Adrenal gland (tissue), 12 donors: Measurements from ENCODE around the gene EXOC4. TPM values are rescaled to one million over a fixed set of nuclear protein-coding genes. Genes with fewer than 3 reads are reported as not detected.

ENCODE experiments used
- DNase-seq, 7 donors: peaks; one replicate each; pipeline ENCODE4 v3.0.0-alpha.2; 2019 to 2020
- H3K27ac ChIP-seq, 5 donors: fragments of 200-600 bp; sonication (generic) in 4 of 5; 1 replicate in 3 of 5; 2 replicates in 2 of 5; pipeline versions ENCODE4 v1.5.1 to v1.8.0; 2016 to 2020; ENCODE audit warnings: mild to moderate bottlenecking in 1 of 5
- H3K27me3 ChIP-seq: fragments of 200-600 bp; 2 replicates; pipeline ENCODE4 v1.8.0; 2021
- H3K36me3 ChIP-seq, 2 donors: fragments of 200-600 bp; replicated peaks in 1 of 2; 1 replicate in 1 of 2; 2 replicates in 1 of 2; pipeline versions ENCODE4 v1.5.1 to v1.8.0; 2018 to 2022
- H3K4me1 ChIP-seq, 2 donors: fragments of 200-600 bp; replicated peaks in 1 of 2; 1 replicate in 1 of 2; 2 replicates in 1 of 2; pipeline versions ENCODE4 v1.5.1 to v1.8.0; 2018 to 2021
- H3K4me3 ChIP-seq, 4 donors: fragments of 200-600 bp; sonication (generic) in 3 of 4; one replicate each; pipeline ENCODE4 v1.5.1; 2016 to 2018
- H3K9me3 ChIP-seq, 3 donors: fragments of 200-600 bp; sonication (generic) in 1 of 3; replicated peaks in 1 of 3; 1 replicate in 2 of 3; 2 replicates in 1 of 3; pipeline versions ENCODE4 v1.5.1 to v1.8.0; 2016 to 2021
- CTCF ChIP-seq, 6 experiments: fragments of 450-650 bp in 4 of 6; fragments of 200-600 bp in 2 of 6; sonication (generic) in 1 of 6; IDR thresholded peaks; 1 replicate in 5 of 6; 2 replicates in 1 of 6; pipeline versions ENCODE4 v1.5.1 to v1.8.0; 2016 to 2021; ENCODE audit warnings: antibody characterized with exemption in 6 of 6, mild to moderate bottlenecking in 2 of 6, moderate library complexity in 1 of 6
- POLR2A ChIP-seq, 2 donors: fragments of 450-650 bp; IDR thresholded peaks; one replicate each; pipeline ENCODE4 v1.6.1; 2017; ENCODE audit warnings: antibody characterized with exemption in 2 of 2, mild to moderate bottlenecking in 2 of 2, moderate library complexity in 1 of 2
- WGBS, 4 donors: extraction: QIAGEN DNeasy Blood & Tissue Kit in 2 of 4; methylation state at CpG; one replicate each; pipeline versions ENCODE4 v1.1.5 to v1.1.7; 2013 to 2017; 5-methylcytosine and 5-hydroxymethylcytosine counted together
- intact Hi-C, 2 donors: fragments of 100-400 bp; cut with DNase I; formaldehyde crosslinking; loops; one replicate each; pipeline versions ENCODE4 v1.14.1 to v1.15.0; 2022 to 2023
- polyA plus RNA-seq, 3 donors: library from polyadenylated mRNA; stranded (reverse); fragments of 200-250 nt in 2 of 3; fragments of 350-450 nt in 1 of 3; fragmentation: Illumina TruSeq in 1 of 3; extraction: RNeasy Lipid Tissue Mini Kit (QIAGEN cat#74804) in 1 of 3; gene quantifications; one replicate each; pipeline ENCODE4 v1.2.3, GENCODE V29; 2013 to 2014
- total RNA-seq, 9 donors: library from RNA; depleted of rRNA in 4 of 9; stranded (reverse); fragments of >200 nt in 4 of 9; fragments of 120-200 nt in 1 of 9; fragmentation: NEBNext Ultra II Directional in 1 of 9; extraction: Animal tissue kit (Norgen Biotek cat#: 25700) in 1 of 9; gene quantifications; one replicate each; pipeline versions ENCODE4 v1.1.0 to v1.2.4, GENCODE V29; 2013 to 2023
- donor health status: healthy with polysubstance abuse.
- donor health status: Bipolar disorder and iron deficiency.
- donor health status: DM: yes; HTN: yes; CAD: no.
- donor health status: DM: no; HTN: no; CAD: no.
- donor health status: DM: no; HTN: no; CAD: no.
- donor health status: DM: yes; HTN: yes; CAD: no.

The EXOC4 gene
- total and polyA plus RNA-seq, 12 donors = 12.5 to 93.8 (median 67.4) TPM

- Histone ChIP-seq H3K27ac (no peak overlapping the region), H3K36me3 (no peaks in the 10 kb centered on the region), H3K4me1 (no peaks in the 10 kb centered on the region), H3K27me3 (no peaks in the 10 kb centered on the region), H3K4me3 (no peak overlapping the region), H3K9me3 (no peaks in the 10 kb centered on the region)
- DNase-seq = no peak
- WGBS, 4 donors = 92 to 100% (median 95%) methylated on average over 2 of the region's 2 CpGs
- TF ChIP-seq CTCF (IDR thresholded peaks at IDR 0.05) = no peak
- TF ChIP-seq POLR2A (IDR thresholded peaks at IDR 0.05) = no peak
- intact Hi-C loops = no loop called here
Observed at GRCh38 chr7:133783276-133783675, 530.4 kb downstream of the EXOC4 start.

DNA sequence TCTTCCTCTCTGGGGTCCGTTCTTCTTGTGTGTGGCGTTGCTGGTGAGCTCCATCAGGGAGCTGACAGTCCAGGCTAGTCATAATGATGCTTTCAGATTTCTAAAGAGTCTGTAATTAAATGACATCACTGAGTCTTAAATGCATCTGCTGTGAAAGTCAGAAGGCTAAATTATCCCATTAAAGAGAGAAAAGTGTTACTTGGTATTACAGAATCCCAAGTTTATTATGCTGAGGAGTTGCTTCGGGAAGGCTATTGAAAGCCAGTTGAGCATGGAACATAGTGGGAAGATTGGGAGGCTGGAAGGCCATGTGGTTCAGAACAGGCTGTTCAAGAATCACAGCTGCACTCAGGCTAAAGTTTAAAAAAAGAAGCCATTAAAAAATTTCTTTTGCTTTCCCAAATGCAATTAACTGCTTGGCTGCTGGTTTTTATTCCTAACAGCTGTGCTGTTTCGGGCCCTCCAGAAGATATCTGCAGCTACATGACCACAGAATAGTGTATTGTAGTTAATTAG lies 531.7 kb downstream of the EXOC4 start:
- 86 to 90% (median 87%) methylated on average over 4 of the region's 4 CpGs for WGBS, 4 donors
- Histone ChIP-seq H3K36me3 (no peaks in the 10 kb centered on the region), H3K4me1 (no peaks in the 10 kb centered on the region), H3K4me3 (no peak overlapping the region), H3K27me3 (no peaks in the 10 kb centered on the region), H3K27ac (no peak overlapping the region), H3K9me3 (no peaks in the 10 kb centered on the region)
- DNase-seq = no peak
- intact Hi-C loops = no loop called here
- TF ChIP-seq POLR2A (IDR thresholded peaks at IDR 0.05) = no peak

GRCh38 chr7:133786401-133786937 lies 533.6 kb downstream of the EXOC4 start:
- no peak for DNase-seq
- intact Hi-C loops = no loop called here
- 57 to 59% (median 58%) methylated on average over 3 of the region's 3 CpGs for WGBS, 4 donors

DNA sequence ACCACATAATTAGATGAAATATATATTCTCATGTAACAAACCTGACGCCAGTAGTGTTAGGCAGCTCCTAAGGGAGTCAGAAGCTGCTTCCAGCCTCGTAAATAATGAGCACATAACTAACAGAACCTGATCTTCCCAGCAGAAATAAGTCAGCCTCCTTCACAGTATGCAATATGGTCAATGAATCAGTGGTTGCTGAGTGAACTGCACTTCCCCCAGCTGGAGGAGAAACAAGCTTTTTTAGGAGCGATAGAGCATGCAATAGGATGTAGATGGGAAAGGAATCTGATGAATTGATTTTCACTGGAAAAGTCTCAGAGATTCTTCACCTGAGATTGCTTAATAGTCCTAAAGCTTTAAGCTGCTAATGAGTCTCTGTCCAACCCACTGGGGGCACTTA lies 537.1 kb downstream of the EXOC4 start:
- Histone ChIP-seq H3K36me3 (no peaks in the 10 kb centered on the region), H3K27me3 (no peaks in the 10 kb centered on the region), H3K4me3 (no peak overlapping the region), H3K27ac (no peak overlapping the region), H3K4me1 (no peaks in the 10 kb centered on the region), H3K9me3 (no peaks in the 10 kb centered on the region)
- DNase-seq = no peak
- WGBS, 4 donors = 79 to 94% (median 87%) methylated on average over 3 of the region's 3 CpGs
- intact Hi-C loops = no loop called here
- TF ChIP-seq POLR2A (IDR thresholded peaks at IDR 0.05) (no peak), CTCF (IDR thresholded peaks at IDR 0.05) (no peak)

More at GRCh38 chr7:133786401-133786937, 533.6 kb downstream of the EXOC4 start:
- Histone ChIP-seq H3K4me1 (no peaks in the 10 kb centered on the region), H3K27me3 (no peaks in the 10 kb centered on the region), H3K27ac (no peak overlapping the region), H3K36me3 (no peaks in the 10 kb centered on the region), H3K4me3 (no peak overlapping the region), H3K9me3 (no peaks in the 10 kb centered on the region)
- no peak for TF ChIP-seq CTCF (IDR thresholded peaks at IDR 0.05)
- TF ChIP-seq POLR2A (IDR thresholded peaks at IDR 0.05) = no peak

DNA sequence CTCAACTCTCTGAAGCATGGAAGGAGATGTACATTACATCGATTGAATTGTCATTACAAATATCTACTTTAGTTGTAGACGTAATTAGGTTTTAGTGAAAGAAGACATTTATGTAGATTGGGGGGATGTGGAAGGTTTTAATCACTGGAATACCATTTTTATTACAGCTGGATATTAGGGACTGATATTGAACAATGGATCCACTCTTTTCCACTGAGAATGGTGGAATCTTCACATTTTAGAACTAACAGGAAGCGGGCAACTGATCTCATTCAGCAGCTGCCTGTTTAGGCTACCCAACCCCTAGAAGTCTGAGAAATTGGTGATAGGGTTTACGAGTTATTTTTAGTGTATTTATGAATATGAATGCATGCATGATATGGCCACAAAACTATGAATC lies 538.0 kb downstream of the EXOC4 start:
- TF ChIP-seq POLR2A (IDR thresholded peaks at IDR 0.05) = no peak
- no peak for TF ChIP-seq CTCF (IDR thresholded peaks at IDR 0.05)
- Histone ChIP-seq H3K27me3 (no peaks in the 10 kb centered on the region), H3K27ac (no peak overlapping the region), H3K4me3 (no peak overlapping the region), H3K36me3 (no peaks in the 10 kb centered on the region), H3K4me1 (no peaks in the 10 kb centered on the region), H3K9me3 (no peaks in the 10 kb centered on the region)
- 92 to 96% (median 95%) methylated on average over 4 of the region's 4 CpGs for WGBS, 4 donors
- intact Hi-C loops = no loop called here
- no peak for DNase-seq
